GM18858 (cell line): ENCODE measurements around the gene GPR89A.
"Not testable (repeated sequence)": the region's sequence is repeated elsewhere in the genome, so short reads cannot be mapped to it uniquely, and the experiment has no call there.

Source experiments
- ATAC-seq: cut with Tn5 transposase; IDR thresholded peaks from one replicate; pipeline ENCODE4 v1.9.1; 2021; ENCODE audit not compliant: unreplicated experiment

The GPR89A gene

DNA sequence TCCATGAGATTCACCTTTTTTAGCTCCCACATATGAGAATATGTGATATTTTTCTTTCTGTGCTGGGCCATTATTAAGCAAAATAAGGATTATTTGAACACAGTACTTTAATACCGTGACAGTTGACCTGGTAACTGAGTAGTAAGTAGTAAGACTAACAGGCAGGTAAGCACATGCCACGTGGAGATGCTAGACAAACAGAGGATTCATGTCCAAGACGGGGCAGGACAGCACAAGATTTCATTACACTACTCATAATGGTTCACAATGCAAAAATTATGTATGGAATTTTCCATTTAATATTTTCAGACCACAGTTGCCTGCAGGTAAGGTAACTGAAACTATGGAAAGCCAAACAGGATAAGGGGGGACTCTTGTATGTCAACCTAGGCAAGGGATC lies 77.1 kb downstream of the GPR89A start:
- not testable (repeated sequence) for ATAC-seq

DNA sequence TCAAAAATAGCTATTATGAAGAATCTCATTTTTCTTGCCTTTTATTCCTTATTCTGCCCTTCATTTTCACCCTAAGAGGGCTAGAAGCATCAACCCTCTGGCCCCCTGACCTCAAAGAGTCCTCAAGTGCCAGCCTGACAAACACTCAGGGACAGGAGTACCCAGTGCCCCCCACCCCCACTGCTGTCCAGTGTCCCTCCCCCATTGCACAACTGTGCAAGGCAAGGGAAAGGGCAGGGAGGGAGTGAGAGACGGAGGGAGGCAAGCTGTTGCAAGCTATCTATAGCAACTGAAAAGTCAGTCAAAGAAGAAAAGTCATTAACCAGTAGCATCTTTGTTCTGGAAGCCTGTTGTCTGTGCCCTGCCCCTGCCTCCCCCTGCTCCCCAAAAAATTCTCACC lies 78.3 kb downstream of the GPR89A start:
- ATAC-seq: not testable (repeated sequence)

DNA sequence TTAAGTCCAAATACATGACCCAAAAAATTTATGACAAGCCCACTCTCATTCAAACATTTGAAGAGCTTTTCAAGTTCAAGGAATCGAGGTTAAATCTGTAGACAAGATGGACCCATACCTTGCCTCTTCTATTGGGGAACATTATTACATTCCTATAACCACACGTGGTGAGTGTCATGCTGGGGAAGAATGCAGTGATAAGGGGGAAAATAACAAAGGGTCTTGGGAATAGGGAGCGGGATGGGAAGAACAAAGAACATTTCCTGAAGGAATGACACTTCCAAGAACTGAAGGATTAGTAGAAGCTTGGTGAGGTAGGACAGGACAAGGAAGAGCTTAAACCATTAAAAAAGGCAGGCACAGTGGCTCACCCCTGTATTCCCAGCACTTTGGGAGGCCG lies 80.5 kb downstream of the GPR89A start:
- ATAC-seq: no peak

DNA sequence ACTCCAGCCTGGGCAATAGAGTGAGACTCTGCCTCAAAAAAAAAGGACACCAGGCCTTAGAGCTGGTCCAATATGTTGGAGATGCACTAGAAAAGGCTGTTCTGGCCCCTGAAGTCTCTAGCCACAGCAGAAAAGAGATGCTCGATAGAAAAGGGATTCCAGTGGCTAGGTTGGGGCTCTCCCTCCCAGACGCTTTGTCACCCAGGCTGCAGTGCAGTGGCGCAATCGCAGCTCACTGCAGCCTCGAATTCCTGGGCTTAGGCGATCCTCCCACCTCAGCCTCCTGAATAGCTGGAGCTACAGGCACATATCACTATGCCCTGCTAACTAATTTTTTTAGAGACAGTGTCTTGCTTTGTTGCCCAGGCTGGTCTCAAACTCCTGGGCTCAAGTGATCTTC lies 81.1 kb downstream of the GPR89A start:
- no peak for ATAC-seq

DNA sequence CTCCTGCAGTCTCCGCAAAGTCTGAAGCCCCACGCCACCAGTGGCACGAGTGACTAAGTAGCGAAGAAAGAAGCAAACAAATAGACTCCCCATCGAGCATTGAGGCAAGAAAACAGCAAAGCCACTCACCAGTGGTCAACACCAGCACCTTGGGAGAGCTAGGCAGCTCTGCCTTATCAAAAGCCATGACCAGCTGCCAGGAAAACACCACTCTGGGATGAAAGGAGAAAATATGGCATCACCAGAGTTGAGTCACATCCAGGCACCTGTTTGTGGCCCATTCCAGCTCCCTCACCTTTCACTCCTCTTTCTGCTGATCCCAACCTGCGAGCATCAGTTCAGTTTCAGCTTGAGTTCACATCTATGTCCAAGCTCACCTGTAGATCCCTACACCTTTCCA lies 82.1 kb downstream of the GPR89A start:
- no peak for ATAC-seq

DNA sequence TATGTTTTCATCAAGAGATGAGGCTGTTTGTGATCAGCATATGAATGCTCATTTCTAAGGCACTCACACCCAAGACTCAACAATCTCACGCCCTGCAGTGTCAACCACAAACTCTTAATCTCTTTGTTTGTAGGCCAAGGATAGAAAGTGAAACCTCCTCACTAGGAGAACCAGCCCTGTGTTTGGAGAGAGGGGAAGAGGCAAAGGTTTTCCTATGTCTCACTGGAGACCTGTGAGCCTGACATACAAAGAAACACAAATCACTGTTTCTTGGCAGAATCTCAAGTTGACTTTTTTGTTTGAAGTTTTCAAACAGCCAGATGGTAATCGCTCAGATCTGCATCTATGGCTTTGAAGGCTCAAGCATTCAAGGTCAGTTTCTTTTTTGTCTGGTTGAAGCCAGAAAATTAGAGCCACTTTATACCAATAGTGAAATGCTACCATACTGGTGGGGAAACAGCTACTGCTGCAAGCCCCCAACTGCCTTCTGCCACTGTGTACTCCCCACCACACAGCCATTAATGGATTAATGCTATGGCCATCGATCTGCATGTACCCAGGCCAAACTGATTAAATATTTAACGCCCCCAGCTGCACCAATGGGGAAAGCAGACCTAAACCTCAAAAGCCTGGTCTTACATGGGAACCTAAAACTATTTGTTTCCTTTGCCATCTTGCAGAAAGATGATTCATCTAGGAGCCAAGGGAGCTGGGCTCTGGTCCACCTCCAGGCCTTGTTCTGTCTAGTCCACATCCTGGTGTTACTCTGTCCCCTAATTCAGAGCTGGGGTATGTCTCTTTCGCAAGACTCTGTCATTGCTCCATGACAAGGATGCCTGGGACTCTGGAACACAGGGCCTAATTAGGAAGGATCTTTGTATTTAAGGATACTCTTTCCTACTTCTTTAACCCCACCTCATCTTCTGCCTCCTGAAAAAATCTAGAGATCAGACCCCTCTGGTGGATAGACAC lies 83.1 kb downstream of the GPR89A start:
- peak; percentile 76 for ATAC-seq

DNA sequence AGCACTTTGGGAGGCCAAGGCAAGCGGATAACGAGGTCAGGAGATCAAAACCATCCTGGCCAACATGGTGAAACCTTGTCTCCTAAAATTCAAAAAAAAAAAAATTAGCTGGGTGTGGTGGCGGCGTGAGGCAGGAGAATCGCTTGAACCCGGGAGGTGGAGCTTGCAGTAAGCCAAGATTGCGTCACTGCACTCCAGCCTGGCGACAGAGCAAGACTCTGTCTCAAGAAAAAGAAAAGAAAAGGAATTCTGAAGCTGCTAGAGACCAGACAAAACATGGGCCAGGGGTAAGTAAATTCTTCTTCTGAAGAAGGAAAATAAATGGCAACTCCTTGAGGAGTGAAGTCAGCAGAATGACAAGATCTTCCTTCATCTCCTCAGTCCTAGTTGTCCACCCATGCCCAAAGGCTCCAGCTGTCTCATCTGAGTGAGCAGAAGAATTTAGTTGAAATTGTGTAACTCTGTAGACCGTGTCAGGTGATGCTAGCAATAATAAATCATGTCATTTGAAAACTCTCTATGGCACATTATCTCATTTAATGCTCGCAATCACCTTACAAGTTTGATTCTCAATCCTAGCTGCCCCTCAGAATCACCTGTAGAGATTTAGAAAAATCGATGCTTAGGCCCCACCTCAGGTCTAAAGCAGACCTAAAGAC lies 85.1 kb downstream of the GPR89A start:
- no peak for ATAC-seq

DNA sequence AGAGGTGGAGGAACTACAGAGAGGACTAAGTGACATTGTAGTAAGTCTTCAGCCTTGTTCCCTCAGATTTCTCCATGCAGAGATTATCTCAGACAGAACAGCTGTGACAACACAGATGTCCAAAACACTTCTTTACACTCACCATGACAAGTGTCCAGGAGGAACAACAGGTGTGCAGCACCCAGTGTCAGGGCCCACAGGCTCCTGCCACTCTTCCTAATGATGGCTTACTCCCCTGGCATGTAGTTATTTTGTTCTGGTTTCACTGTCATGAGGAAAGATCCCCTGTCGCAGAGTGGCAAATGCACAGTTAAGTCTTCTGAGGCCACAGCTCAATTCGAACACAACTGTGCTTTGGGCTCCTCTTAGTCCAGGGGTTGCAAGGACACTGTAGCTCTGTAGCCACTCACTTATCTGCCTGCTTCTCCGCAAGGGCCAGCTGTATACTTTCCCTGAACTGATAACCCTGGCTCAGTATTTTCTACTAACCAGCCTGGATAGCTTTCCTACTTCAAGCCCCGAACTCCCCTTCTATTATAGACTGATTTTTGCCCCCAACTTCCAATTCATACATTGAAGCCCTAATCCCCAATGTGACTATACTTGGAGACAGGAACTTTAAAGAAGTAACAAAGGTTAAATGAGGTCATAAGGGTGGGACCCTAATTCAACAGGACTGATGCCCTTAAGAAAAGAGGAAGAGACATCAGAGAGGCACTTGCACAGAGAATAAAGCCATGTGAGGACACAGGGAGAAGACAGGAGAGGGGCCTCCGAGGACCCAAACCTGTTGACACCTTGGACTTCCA lies 88.2 kb downstream of the GPR89A start:
- no peak for ATAC-seq

DNA sequence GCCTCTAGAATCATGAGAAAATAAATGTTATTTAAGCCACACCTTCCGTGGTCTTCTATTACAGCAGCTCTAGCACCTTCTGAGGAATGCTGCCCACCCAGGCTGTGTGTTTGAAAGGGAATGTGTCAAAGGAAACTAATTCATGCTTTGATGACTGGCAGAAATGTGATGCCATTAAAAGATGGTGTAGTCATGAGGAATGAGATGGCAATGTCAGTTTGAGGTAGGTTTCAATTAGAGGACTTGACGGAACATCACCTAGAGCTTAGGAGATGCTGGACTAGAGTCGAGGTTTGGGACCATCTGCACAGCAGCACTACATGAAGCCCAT lies 88.8 kb downstream of the GPR89A start:
- ATAC-seq: no peak

DNA sequence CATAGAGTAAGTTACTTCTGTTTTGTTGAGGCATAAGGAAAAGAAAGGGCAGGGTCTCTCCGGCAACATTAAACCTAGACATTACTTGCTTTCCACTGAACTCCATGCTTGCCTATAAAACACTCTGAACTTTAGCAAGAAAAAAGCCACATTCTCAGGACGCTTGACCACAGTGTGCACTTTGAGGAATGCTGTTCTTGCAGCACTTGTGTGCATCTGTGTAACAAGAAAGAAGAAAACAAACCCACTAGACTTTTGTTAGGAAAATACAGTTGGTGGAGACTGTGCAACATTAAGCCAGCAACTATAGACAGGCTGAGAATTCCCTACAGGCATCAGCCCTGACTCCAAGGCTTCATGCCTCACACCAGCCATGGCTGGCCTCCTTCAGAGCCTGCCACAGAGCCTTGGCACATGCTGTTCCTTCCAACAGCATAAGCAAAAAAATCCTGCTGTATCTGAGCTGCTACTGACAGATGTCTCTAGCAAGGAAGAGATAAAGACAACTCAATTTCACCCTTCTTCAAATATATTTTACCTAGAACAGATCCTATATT lies 93.6 kb downstream of the GPR89A start:
- no peak for ATAC-seq

DNA sequence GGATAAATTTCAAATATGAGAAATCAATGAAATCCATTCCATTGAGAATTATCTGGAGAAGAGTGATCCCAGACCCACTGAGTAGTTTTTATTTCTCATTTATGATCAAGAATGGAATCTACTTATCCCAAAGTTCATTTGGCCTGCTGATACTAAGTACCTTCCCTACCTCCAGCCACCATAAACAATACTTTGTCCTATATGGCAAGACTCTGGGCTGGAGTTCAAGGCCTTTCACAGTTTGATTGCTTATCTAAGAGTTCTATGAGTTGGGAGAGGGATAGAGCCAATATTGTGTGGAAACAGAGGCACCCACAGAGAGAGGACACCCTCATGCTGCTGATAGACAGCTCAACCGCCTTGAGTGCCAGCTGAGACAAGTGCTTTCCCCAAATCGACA lies 94.3 kb downstream of the GPR89A start:
- ATAC-seq: no peak

DNA sequence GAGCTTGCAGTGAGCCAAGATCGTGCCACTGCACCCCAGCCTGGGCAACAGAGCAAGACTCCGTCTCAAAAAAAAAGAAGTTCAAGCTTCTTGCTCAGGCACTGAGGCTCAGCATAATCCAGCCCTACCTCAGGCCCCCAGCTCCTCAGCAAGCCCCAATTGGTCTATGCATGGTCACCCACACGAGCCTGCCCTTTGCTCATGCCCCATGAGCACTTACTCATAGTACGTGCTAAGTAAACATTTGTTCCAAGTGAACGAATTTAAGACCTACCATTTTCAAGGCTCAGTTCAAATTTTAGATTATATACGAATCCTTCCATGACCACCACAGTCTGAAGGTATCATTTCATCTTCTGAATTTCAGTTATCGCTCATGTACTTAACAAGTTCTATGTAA lies 95.0 kb downstream of the GPR89A start:
- no peak for ATAC-seq

DNA sequence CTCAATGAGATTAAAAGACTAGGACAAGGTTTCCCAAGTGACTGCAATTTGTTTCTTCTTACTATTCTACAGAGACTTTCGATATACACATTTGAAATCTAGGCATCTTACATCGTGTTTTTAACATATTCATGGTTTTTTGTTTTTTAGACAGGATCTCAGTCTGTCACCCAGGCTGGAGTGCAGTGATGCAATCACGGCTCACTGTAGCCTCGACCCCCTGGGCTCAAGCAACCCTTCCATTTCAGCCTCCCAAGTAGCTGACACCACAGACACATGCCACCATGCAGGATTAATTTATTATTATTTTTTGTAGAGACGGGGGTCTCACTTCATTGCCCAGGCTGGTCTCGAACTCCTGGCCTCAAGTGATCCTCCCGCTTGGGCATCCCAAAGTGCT lies 97.8 kb downstream of the GPR89A start:
- ATAC-seq: no peak

DNA sequence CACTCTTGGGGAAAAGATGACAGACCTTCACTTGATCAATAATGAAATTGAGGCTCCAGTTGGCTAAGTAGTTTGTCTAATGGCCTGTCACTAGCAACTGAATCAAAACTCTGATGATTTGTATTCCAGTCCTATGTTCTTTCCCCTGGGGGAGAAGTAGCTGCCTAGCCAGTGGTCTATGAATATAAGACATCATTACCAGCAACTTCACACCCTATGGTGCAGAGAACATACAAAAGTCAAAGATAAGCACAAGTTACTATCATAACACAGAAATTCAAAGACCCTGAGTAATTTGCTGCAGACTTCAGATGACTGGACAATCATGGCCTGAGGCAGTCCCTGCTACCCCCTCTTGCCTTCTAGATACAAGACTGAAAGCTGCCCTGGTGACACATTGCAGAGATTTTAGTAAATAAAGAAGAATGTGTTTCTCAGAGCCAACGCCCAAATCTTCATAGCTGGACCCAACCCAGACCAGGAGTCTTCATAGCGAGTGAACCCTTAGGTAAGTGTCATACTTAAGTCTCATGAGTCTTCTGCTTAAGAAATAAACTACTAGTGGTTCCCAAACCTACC lies 98.4 kb downstream of the GPR89A start:
- ATAC-seq: no peak

DNA sequence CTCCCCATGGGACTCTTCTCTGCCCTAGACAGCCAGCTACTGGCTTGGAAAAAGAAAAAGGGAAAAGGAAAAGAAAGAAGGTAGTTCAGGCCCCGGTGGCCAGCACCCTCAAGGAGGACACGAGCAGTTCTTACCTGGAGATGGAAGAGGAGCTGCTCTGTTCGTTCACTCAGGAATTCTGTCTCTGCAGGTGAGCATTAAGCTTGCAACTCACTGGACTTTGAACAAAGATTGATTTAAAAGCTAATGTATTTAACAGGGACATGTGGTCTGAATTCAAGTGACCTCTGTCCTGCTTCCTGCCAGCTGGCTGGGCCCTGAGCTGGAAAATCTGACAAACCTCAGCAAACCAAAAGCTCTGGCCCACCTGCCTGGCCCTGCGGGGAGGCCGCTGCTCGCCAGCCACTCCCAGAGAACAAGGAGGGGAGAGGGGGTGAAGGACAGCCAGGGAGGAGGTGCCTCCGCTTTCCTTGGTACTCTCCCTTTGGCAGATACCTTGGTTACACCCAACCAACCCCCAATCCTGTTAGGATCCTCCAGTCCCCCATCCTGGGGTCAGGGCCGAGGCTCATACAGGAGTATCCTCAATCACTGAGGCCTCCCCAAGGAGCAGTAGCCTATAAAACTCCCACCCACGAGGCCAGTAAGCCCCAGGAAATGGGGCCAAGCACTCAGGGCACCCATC lies 99.5 kb downstream of the GPR89A start, which contains the start of gene PDZK1:
TSS of gene PDZK1 (minus strand) at position 186 of the 685 bp plus-strand sequence. CDS start 19,347 bp downstream, outside the sequence.
- no peak for ATAC-seq

DNA sequence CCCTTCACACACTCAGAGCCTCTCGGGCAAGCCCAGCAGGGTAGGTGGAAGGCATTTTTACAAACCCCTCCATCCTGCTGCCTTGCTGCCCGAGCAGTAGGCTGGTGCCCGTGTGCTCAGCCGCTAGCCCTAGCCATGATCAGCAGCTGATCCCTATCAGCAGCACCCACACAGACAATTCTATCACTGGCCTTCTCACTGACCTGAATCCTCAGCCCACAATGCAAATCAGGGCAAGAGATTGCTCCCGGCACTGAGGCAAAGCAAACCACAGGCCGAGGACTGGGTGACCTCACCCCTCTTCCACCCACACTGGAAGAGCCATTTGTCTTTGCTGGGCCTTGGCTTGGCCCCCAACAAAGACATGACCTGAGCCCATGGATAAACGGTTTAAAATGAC lies 100.3 kb downstream of the GPR89A start:
- ATAC-seq: no peak

DNA sequence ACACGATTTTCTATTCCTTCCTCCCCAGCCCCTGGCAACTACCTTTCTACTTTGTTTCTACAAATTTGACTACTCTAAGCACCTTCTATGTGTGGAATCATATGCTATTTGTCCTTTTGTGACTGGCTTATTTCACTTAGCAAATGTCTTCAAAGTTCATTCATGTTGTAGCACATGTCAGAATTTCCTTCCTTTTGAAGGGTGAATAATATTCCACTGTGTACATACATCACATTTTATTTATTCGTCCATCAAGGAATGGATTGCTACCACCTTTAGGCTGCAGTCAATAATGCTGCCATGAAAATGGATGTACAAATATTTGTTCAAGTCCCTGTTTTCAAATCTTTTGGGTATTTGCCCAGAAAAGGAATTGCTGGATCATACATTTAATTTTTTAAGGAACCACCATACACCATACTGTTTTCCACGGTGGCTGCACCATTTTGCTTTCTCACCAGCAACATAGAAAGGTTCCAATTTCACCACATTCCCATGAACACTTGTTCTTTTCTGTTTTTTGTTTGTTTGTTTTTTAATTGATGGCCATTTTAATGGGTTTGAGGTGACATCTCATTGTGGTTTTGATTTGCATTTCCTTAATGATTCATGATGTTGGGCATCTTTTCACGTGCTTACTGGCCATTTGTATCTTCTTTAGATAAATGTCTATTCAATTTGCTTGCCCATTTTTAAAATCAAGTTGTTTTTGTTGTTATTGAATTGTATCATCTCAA lies 102.7 kb downstream of the GPR89A start:
- ATAC-seq: no peak

DNA sequence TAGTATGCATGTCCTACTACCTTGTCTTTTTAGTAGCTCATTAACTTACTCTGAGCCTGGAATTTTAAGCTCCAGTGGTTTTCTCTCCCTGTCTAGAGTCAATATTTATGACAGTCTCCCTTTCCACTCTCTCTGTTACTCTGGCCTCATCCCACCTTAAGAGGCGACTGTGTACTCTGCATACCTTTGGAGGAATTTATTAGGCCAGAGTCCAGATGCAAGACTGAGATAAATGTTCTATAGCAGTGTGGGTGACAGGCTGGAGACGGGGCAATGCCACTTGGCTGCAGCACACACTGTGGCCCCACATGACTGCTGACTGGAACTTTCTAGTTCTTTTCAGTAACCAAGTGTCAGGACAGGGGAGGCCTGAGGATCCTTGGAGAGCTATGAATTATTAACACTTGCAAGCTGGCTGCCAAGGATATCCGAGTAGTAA lies 103.4 kb downstream of the GPR89A start:
- ATAC-seq: no peak

DNA sequence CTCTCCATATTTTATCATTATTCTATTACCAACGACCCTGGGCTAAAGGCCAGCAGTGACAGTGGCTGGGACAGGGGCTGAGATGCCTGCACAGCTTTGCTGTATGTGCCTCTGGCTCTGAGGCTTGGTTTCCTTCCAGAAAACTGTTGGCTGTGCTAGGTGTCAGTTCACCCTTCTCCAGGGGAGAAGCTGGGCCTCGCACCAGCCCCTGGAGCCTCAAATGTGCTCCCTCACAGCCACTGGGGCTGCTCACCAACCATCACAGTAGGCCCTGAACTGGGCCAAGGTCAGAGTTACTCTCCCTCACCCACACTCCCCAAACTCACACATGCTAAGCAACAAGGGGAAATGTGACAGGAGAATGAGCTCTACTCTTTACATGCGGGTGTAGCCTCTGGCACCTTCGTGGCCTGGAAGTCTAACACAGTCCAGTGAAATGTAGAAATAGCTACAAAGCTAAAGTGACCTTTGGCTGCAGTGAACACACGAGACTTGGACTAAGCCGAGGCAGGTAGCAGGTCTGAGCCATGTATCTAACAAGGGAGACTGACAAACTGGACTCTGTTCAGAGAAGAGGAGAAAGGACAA lies 106.8 kb downstream of the GPR89A start:
- no peak for ATAC-seq
